GM12878 (cell line): ENCODE data around the gene CFAP58.

Experiments
- CTCF ChIP-seq, 3 experiments: IDR thresholded peaks in 2 of 3; conservative IDR thresholded peaks in 1 of 3; 2 replicates each; pipeline ENCODE4 v1.5.1; 2011; ENCODE audit warnings: low read depth in 3 of 3, low read length in 3 of 3, mild to moderate bottlenecking in 3 of 3, control low read depth in 2 of 3, moderate library complexity in 2 of 3, inconsistent platforms in 1 of 3, mixed read lengths in 1 of 3; ENCODE audit not compliant: control insufficient read depth in 2 of 3, insufficient read depth in 1 of 3; ENCODE audit errors: extremely low read depth in 1 of 3
- NFXL1 ChIP-seq: fragments of 450-650 bp; IDR thresholded peaks from 2 replicates; pipeline ENCODE4 v1.6.1; 2017; ENCODE audit warnings: antibody characterized with exemption, mild to moderate bottlenecking, borderline replicate concordance
- SRF ChIP-seq, 2 experiments: IDR thresholded peaks; 2 replicates each; pipeline ENCODE4 v1.6.1; 2011; ENCODE audit warnings: low read depth in 2 of 2, low read length in 2 of 2, mild to moderate bottlenecking in 1 of 2, moderate library complexity in 1 of 2
- TAF1 ChIP-seq: IDR thresholded peaks from 2 replicates; pipeline ENCODE4 v1.6.1; 2011; ENCODE audit warnings: mild to moderate bottlenecking, low read depth, low read length, borderline replicate concordance
- ZNF217 ChIP-seq: fragments of 450-650 bp; IDR thresholded peaks from 2 replicates; pipeline ENCODE4 v1.6.1; 2017; ENCODE audit warnings: antibody characterized with exemption, mild to moderate bottlenecking

DNA sequence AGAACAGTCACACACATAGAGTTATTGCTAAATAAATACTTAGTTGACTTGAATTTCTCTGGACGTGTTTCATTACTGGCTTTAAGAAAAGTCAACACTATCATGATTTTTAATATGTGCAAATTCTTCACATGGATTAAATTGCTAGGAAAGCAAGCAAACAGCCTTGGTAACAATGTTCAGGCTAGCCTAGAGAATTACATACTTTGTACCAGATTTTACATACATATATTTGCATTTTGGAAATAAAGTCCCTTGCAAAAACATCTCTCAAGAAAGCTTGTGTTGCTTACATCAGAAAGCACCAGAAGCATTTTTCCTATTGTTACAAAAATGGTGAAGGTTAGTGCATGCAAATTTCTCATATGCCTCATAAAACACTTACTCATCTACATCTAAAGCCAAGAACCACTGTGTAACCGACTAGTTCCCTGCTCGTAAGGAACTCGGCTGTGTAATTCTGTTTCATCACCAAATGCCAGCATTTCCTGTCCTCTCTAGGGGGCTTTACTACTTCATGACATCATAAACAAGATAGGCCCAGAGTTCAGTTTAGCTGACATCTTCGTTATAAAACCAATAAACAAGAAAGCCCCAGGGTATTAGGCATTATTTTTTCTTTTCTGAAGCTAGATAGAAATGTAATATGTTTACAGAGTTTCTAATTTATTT, 87.8 kb downstream of the CFAP58 start:
- TF ChIP-seq TAF1, result no peak
- no peak for TF ChIP-seq CTCF (IDR thresholded peaks at IDR 0.05 in 2 of 3, conservative IDR thresholded peaks at IDR 0.05 in 1 of 3; ENCODE audit: control insufficient read depth in 2 of 3, extremely low read depth in 1 of 3, insufficient read depth in 1 of 3, low read depth in 3 of 3, low read length in 3 of 3)
- no peak for TF ChIP-seq ZNF217
- TF ChIP-seq SRF (IDR thresholded peaks at IDR 0.05; ENCODE audit: low read depth in 2 of 2, low read length in 2 of 2), result no peak
- TF ChIP-seq NFXL1, result no peak
